ENCODE results near the gene PEX26. TPM values are rescaled to one million over a fixed set of nuclear protein-coding genes. Genes with fewer than 3 reads are reported as not detected.

The PEX26 gene
- total and polyA plus RNA-seq, 9 of the 15 experiments (the other 6 are each of a cell fraction or from before 2014, with no cell fraction given) = 0.35 to 39.6 (median 17.4) TPM

- H2AFZ ChIP-seq (ENCODE audit: low read depth, low read length) = no peak overlapping the region
- intact Hi-C loops (cut with micrococcal nuclease) = no loop called here
- no peak overlapping the region for H3K4me2 ChIP-seq (ENCODE audit: insufficient read depth, low read length)
- ChIA-PET POLR2A (no interaction called here), CTCF (ENCODE audit: low intra/inter-chr PET ratio) (no interaction called here)
- H3K27me3 ChIP-seq (ENCODE audit: control insufficient read depth in 2 of 2, insufficient read depth in 2 of 2, low read length in 2 of 2) = peaks cover 4 to 30% of the 10 kb centered on the region in 2 experiments; a peak in 3 of 5 replicates
- 65% methylated on average over 32 of the region's 39 CpGs for WGBS (ENCODE audit: insufficient coverage, low coverage, missing lambda C conversion rate)
- no peak overlapping the region for H3K27ac ChIP-seq (ENCODE audit: extremely low read depth, low read depth, low read length)
- no peak for FAIRE-seq
- no peaks in the 10 kb centered on the region for H3K36me3 ChIP-seq (ENCODE audit: control insufficient read depth, insufficient read depth, low read length)
- H4K20me1 ChIP-seq (replicated peaks; ENCODE audit: control insufficient read depth, insufficient read depth, low read length) = 0 out of 2 replicates have a peak, but pooled peaks cover 3% of the 10 kb centered on the region
- no peak for TF ChIP-seq NCOA6 (IDR thresholded peaks at IDR 0.05)
- no peak for TF ChIP-seq EP400 (IDR thresholded peaks at IDR 0.05)
- no peak for TF ChIP-seq ESRRB (CRISPR knock-in tag; IDR thresholded peaks at IDR 0.05; ENCODE audit: borderline replicate concordance)
- in situ Hi-C loops (cut with MboI) = no loop called here
- no peaks in the 10 kb centered on the region for H3K9me3 ChIP-seq (replicated peaks; ENCODE audit: control insufficient read depth, insufficient read depth, low read depth, low read length)
- H3K79me2 ChIP-seq (ENCODE audit: control insufficient read depth, insufficient read depth, low read length) = no peaks in the 10 kb centered on the region
- no peak overlapping the region for H3K4me3 ChIP-seq
- peak overlapping the region in 1 of 2 experiments; percentile 7; a peak in 1 of 4 replicates for H3K9ac ChIP-seq (ENCODE audit: insufficient read depth in 1 of 2, low read depth in 2 of 2, low read length in 2 of 2)
- no peaks in the 10 kb centered on the region for H3K9me1 ChIP-seq (ENCODE audit: control insufficient read depth, insufficient read depth, low read length)
- DNase-seq (ENCODE audit: extremely low read depth in 1 of 4, low spot score in 3 of 4) = no peak
- ATAC-seq = no peak
- BruUV-seq (replicated peaks) = no TSS peak
- peaks cover 0 to 8% of the 10 kb centered on the region in 2 experiments; a peak in 2 of 5 replicates for H3K4me1 ChIP-seq (replicated peaks in 1 of 2; ENCODE audit: control insufficient read depth in 2 of 2, insufficient read depth in 2 of 2, low read length in 2 of 2)
Observed at GRCh38 chr22:18110954-18111758, 33.4 kb downstream of the PEX26 start.

- Histone ChIP-seq H3K27me3 (ENCODE audit: control insufficient read depth in 2 of 2, insufficient read depth in 2 of 2, low read length in 2 of 2) (peaks cover 6 to 37% of the 10 kb centered on the region in 2 experiments; a peak in 3 of 5 replicates), H3K4me3 (no peak overlapping the region), H3K36me3 (ENCODE audit: control insufficient read depth, insufficient read depth, low read length) (no peaks in the 10 kb centered on the region), H3K9ac (ENCODE audit: insufficient read depth in 1 of 2, low read depth in 2 of 2, low read length in 2 of 2) (peak overlapping the region in 1 of 2 experiments; percentile 7; a peak in 1 of 4 replicates), H3K4me2 (ENCODE audit: insufficient read depth, low read length) (no peak overlapping the region), H3K9me3 (replicated peaks; ENCODE audit: control insufficient read depth, insufficient read depth, low read depth, low read length) (no peaks in the 10 kb centered on the region), H4K20me1 (replicated peaks; ENCODE audit: control insufficient read depth, insufficient read depth, low read length) (0 out of 2 replicates have a peak, but pooled peaks cover 3% of the 10 kb centered on the region), H3K79me2 (ENCODE audit: control insufficient read depth, insufficient read depth, low read length) (no peaks in the 10 kb centered on the region), H3K4me1 (replicated peaks in 1 of 2; ENCODE audit: control insufficient read depth in 2 of 2, insufficient read depth in 2 of 2, low read length in 2 of 2) (peaks cover 0 to 11% of the 10 kb centered on the region in 2 experiments; a peak in 2 of 5 replicates), H3K9me1 (ENCODE audit: control insufficient read depth, insufficient read depth, low read length) (no peaks in the 10 kb centered on the region), H3K27ac (ENCODE audit: extremely low read depth, low read depth, low read length) (no peak overlapping the region), H2AFZ (ENCODE audit: low read depth, low read length) (no peak overlapping the region)
- POLR2A ChIA-PET = no interaction called here
- DNase-seq (ENCODE audit: extremely low read depth in 1 of 4, low spot score in 3 of 4) (no peak), FAIRE-seq (no peak), ATAC-seq (no peak)
- in situ Hi-C loops (cut with MboI) = no loop called here
- CTCF ChIA-PET (ENCODE audit: low intra/inter-chr PET ratio) = no interaction called here
- TF ChIP-seq ZFP36 (IDR thresholded peaks at IDR 0.05; ENCODE audit: low read depth, low read length, partially characterized antibody) (peak; percentile 50), NR3C1 (CRISPR knock-in tag; IDR thresholded peaks at IDR 0.05) (no peak), RBM25 (IDR thresholded peaks at IDR 0.05; ENCODE audit: low read depth, low read length, severe bottlenecking) (peak; percentile 25), ATF6 (CRISPR knock-in tag; IDR thresholded peaks at IDR 0.05) (no peak), MAX (CRISPR knock-in tag; IDR thresholded peaks at IDR 0.05) (no peak), PCBP2 (IDR thresholded peaks at IDR 0.05; ENCODE audit: low read depth, low read length, poor library complexity, severe bottlenecking) (no peak), NRF1 (conservative IDR thresholded peaks at IDR 0.05 in 1 of 2, IDR thresholded peaks at IDR 0.05 in 1 of 2) (no peak)
- intact Hi-C loops (cut with micrococcal nuclease) = no loop called here
- WGBS (ENCODE audit: insufficient coverage, low coverage, missing lambda C conversion rate) = 13% methylated on average over 12 of the region's 12 CpGs
- no TSS peak for BruUV-seq (replicated peaks)
Observed at GRCh38 chr22:18111759-18112330, 34.1 kb downstream of the PEX26 start.
